WTC11 (cell line): Measurements from ENCODE around the gene FAM241A. TPM values are rescaled to one million over a fixed set of nuclear protein-coding genes. Genes with fewer than 3 reads are reported as not detected.
"Not testable (repeated sequence)": the region's sequence is repeated elsewhere in the genome, so short reads cannot be mapped to it uniquely, and the experiment has no call there.

Experiments
- ATAC-seq: fragments of 200-7000 bp; cut with Tn5 transposase; 2 replicates; pipeline ENCODE4 v1.10.0; 2021; ENCODE audit warnings: mild to moderate bottlenecking, moderate library complexity
- CTCF ChIA-PET: fragments of 300-600 bp; sonication (Branson Sonifier 250); formaldehyde crosslinking; loops from one replicate; lab custom pipeline; 2021; ENCODE audit warnings: antibody characterized with exemption; lab: Charles Lee
- POLR2A ChIA-PET: fragments of 350-600 bp; sonication (Branson Sonifier 250); formaldehyde crosslinking; loops from one replicate; lab custom pipeline; 2021; ENCODE audit warnings: antibody characterized with exemption; lab: Charles Lee
- DNase-seq: peaks from one replicate; pipeline ENCODE4 v3.0.0; 2021; ENCODE audit warnings: low spot score
- H3K27ac Mint-ChIP-seq: 2 replicates; pipeline ENCODE4 v1.8.0; 2021; ENCODE audit warnings: mixed read lengths
- H3K27me3 Mint-ChIP-seq: 2 replicates; pipeline ENCODE4 v1.8.0; 2021; ENCODE audit warnings: low read depth, mild to moderate bottlenecking, moderate library complexity, mixed read lengths
- H3K36me3 Mint-ChIP-seq: 2 replicates; pipeline ENCODE4 v1.8.0; 2021; ENCODE audit warnings: mixed read lengths
- H3K4me1 Mint-ChIP-seq: 2 replicates; pipeline ENCODE4 v1.8.0; 2022; ENCODE audit warnings: mixed read lengths
- H3K4me3 Mint-ChIP-seq: 2 replicates; pipeline ENCODE4 v1.8.0; 2021; ENCODE audit warnings: mild to moderate bottlenecking, moderate library complexity, mixed read lengths
- H3K9me3 Mint-ChIP-seq: 2 replicates; pipeline ENCODE4 v1.8.0; 2021; ENCODE audit warnings: mixed read lengths
- AFF4 ChIP-seq: sonication (generic); formaldehyde crosslinking; IDR thresholded peaks from 2 replicates; pipeline ENCODE4 v1.8.1; 2023; ENCODE audit warnings: mild to moderate bottlenecking, missing genetic modification reagents, borderline replicate concordance
- AR ChIP-seq: fragments of 250-450 bp; sonication (Bioruptor Pico); IDR thresholded peaks from 2 replicates; pipeline ENCODE4 v1.9.0; 2021; ENCODE audit warnings: mild to moderate bottlenecking
- ATF2 ChIP-seq: sonication (generic); formaldehyde crosslinking; IDR thresholded peaks from 2 replicates; pipeline ENCODE4 v1.8.1; 2022; ENCODE audit warnings: low read depth, missing genetic modification reagents, borderline replicate concordance
- EMX1 ChIP-seq: fragments of 250-450 bp; sonication (Bioruptor Pico); IDR thresholded peaks from 2 replicates; pipeline ENCODE4 v1.8.0; 2021; ENCODE audit warnings: mild to moderate bottlenecking
- ETV6 ChIP-seq: sonication (generic); formaldehyde crosslinking; IDR thresholded peaks from 2 replicates; pipeline ENCODE4 v1.8.1; 2022; ENCODE audit warnings: mild to moderate bottlenecking, missing genetic modification reagents
- FOXP4 ChIP-seq: sonication (generic); formaldehyde crosslinking; IDR thresholded peaks from 2 replicates; pipeline ENCODE4 v1.8.0; 2022; ENCODE audit warnings: mild to moderate bottlenecking, missing genetic modification reagents
- HMGXB4 ChIP-seq: sonication (generic); formaldehyde crosslinking; IDR thresholded peaks from 2 replicates; pipeline ENCODE4 v1.8.1; 2023; ENCODE audit warnings: mild to moderate bottlenecking, moderate library complexity, missing genetic modification reagents
- JUN ChIP-seq: sonication (generic); formaldehyde crosslinking; IDR thresholded peaks from 2 replicates; pipeline ENCODE4 v1.8.0; 2023; ENCODE audit warnings: mild to moderate bottlenecking, missing genetic modification reagents
- MLX ChIP-seq: sonication (generic); formaldehyde crosslinking; IDR thresholded peaks from 2 replicates; pipeline ENCODE4 v1.8.1; 2023; ENCODE audit warnings: mild to moderate bottlenecking, missing genetic modification reagents, moderate library complexity
- SMAD3 ChIP-seq: sonication (generic); formaldehyde crosslinking; IDR thresholded peaks from 2 replicates; pipeline ENCODE4 v1.8.0; 2022; ENCODE audit warnings: missing genetic modification reagents, mild to moderate bottlenecking, borderline replicate concordance
- TEAD1 ChIP-seq: sonication (generic); formaldehyde crosslinking; IDR thresholded peaks from 2 replicates; pipeline ENCODE4 v1.8.0; 2022; ENCODE audit warnings: mild to moderate bottlenecking, missing genetic modification reagents
- ZMAT4 ChIP-seq: fragments of 250-450 bp; sonication (Bioruptor Pico); IDR thresholded peaks from 2 replicates; pipeline ENCODE4 v1.9.0; 2021; ENCODE audit warnings: mild to moderate bottlenecking
- ZNF263 ChIP-seq: sonication (generic); formaldehyde crosslinking; IDR thresholded peaks from 2 replicates; pipeline ENCODE4 v1.8.1; 2022; ENCODE audit warnings: low read depth, mild to moderate bottlenecking, moderate library complexity, missing genetic modification reagents
- ZNF281 ChIP-seq: sonication (generic); formaldehyde crosslinking; IDR thresholded peaks from 2 replicates; pipeline ENCODE4 v1.8.0; 2023; ENCODE audit warnings: mild to moderate bottlenecking, missing genetic modification reagents
- total RNA-seq: library from RNA; stranded (reverse); gene quantifications from 3 replicates; pipeline ENCODE4 v1.2.3, GENCODE V29; 2021

The FAM241A gene
- total RNA-seq, 1 experiment from 2014 or later = 0.22 TPM

GRCh38 chr4:112111306-112111705 is 33.9 kb upstream of the FAM241A start:
- Mint-ChIP-seq H3K4me3 (no peak overlapping the region), H3K4me1 (no peaks in the 10 kb centered on the region), H3K27me3 (no peaks in the 10 kb centered on the region), H3K9me3 (no peaks in the 10 kb centered on the region), H3K36me3 (no peaks in the 10 kb centered on the region), H3K27ac (no peak overlapping the region)
- CTCF ChIA-PET = no interaction called here
- TF ChIP-seq ZNF281 (CRISPR knock-in tag) = no peak
- TF ChIP-seq ZMAT4 = no peak
- no peak for TF ChIP-seq EMX1
- no peak for TF ChIP-seq AR (CRISPR knock-in tag)
- TF ChIP-seq MLX (CRISPR knock-in tag) = no peak
- no peak for TF ChIP-seq ETV6 (CRISPR knock-in tag)
- TF ChIP-seq TEAD1 (CRISPR knock-in tag) = no peak
- no peak for TF ChIP-seq SMAD3 (CRISPR knock-in tag)
- TF ChIP-seq FOXP4 = no peak
- TF ChIP-seq ZNF263 (CRISPR knock-in tag) = no peak
- no peak for TF ChIP-seq AFF4 (CRISPR knock-in tag)
- no peak for TF ChIP-seq ATF2 (CRISPR knock-in tag)
- TF ChIP-seq JUN (CRISPR knock-in tag) = no peak
- TF ChIP-seq HMGXB4 (CRISPR knock-in tag) = no peak
- no peak for DNase-seq
- ATAC-seq = no peak
- POLR2A ChIA-PET = interaction anchor here (0.6 kb wide), 1 partner anchor 99 kb away, joined by 3 read pairs; no protein-coding TSS in a partner anchor

GRCh38 chr4:112112095-112112494 is 33.2 kb upstream of the FAM241A start:
- DNase-seq, H3K27me3 Mint-ChIP-seq, H3K27ac Mint-ChIP-seq, POLR2A ChIA-PET, H3K9me3 Mint-ChIP-seq, H3K36me3 Mint-ChIP-seq, H3K4me3 Mint-ChIP-seq, ATAC-seq, H3K4me1 Mint-ChIP-seq, CTCF ChIA-PET: not testable (repeated sequence)
